ENCODE results near the gene PEAK1. TPM values are rescaled to one million over a fixed set of nuclear protein-coding genes. Genes with fewer than 3 reads are reported as not detected.

Gene PEAK1
- total and polyA plus RNA-seq, 9 of the 15 experiments (the other 6 are each of a cell fraction or from before 2014, with no cell fraction given) = 0.99 to 22.4 (median 10.8) TPM

GRCh38 chr15:77464129-77464865 lies 44.4 kb upstream of the PEAK1 start:
- Histone ChIP-seq H3K4me2 (ENCODE audit: insufficient read depth, low read length) (no peak overlapping the region), H3K27ac (ENCODE audit: extremely low read depth, low read depth, low read length) (no peak overlapping the region), H3K9me1 (ENCODE audit: control insufficient read depth, insufficient read depth, low read length) (no peaks in the 10 kb centered on the region), H3K4me1 (replicated peaks in 1 of 2; ENCODE audit: control insufficient read depth in 2 of 2, insufficient read depth in 2 of 2, low read length in 2 of 2) (peaks cover 0 to 7% of the 10 kb centered on the region in 2 experiments; a peak in 2 of 5 replicates), H3K9me3 (replicated peaks; ENCODE audit: control insufficient read depth, insufficient read depth, low read depth, low read length) (no peaks in the 10 kb centered on the region), H2AFZ (ENCODE audit: low read depth, low read length) (no peak overlapping the region), H3K27me3 (ENCODE audit: control insufficient read depth in 2 of 2, insufficient read depth in 2 of 2, low read length in 2 of 2) (no peaks in the 10 kb centered on the region), H3K79me2 (ENCODE audit: control insufficient read depth, insufficient read depth, low read length) (no peaks in the 10 kb centered on the region), H3K36me3 (ENCODE audit: control insufficient read depth, insufficient read depth, low read length) (peaks cover 67% of the 10 kb centered on the region), H3K4me3 (no peak overlapping the region), H4K20me1 (replicated peaks; ENCODE audit: control insufficient read depth, insufficient read depth, low read length) (no peaks in the 10 kb centered on the region), H3K9ac (ENCODE audit: insufficient read depth in 1 of 2, low read depth in 2 of 2, low read length in 2 of 2) (no peak overlapping the region)
- 91% methylated on average over 3 of the region's 3 CpGs for WGBS (ENCODE audit: insufficient coverage, low coverage, missing lambda C conversion rate)
- DNase-seq (ENCODE audit: extremely low read depth in 1 of 4, low spot score in 3 of 4) (no peak), FAIRE-seq (no peak), ATAC-seq (no peak)
- in situ Hi-C loops (cut with MboI) = no loop called here
- intact Hi-C loops (cut with micrococcal nuclease) = no loop called here
- ChIA-PET POLR2A (no interaction called here), CTCF (ENCODE audit: low intra/inter-chr PET ratio) (no interaction called here)
- no TSS peak for BruUV-seq (replicated peaks)
- TF ChIP-seq NFATC3 (IDR thresholded peaks at IDR 0.05) (no peak), CBX3 (IDR thresholded peaks at IDR 0.05; ENCODE audit: borderline replicate concordance in 1 of 2, low read length in 2 of 2) (no peak), RUNX1 (IDR thresholded peaks at IDR 0.05; ENCODE audit: low read depth) (no peak), RBM39 (optimal IDR thresholded peaks at IDR 0.05; ENCODE audit: low read depth, low read length) (no peak), CREBBP (IDR thresholded peaks at IDR 0.05; ENCODE audit: low read depth, low read length) (no peak), ZNF384 (IDR thresholded peaks at IDR 0.05; ENCODE audit: low read depth, low read length) (no peak), RBM14 (IDR thresholded peaks at IDR 0.05; ENCODE audit: borderline replicate concordance, insufficient read depth, low read depth, low read length) (no peak), RFX5 (IDR thresholded peaks at IDR 0.05; ENCODE audit: low read depth, low read length) (no peak), OTX1 (CRISPR knock-in tag; IDR thresholded peaks at IDR 0.05) (no peak), STAT6 (CRISPR knock-in tag; IDR thresholded peaks at IDR 0.05) (no peak), USF1 (CRISPR knock-in tag; IDR thresholded peaks at IDR 0.05) (no peak), ESRRA (IDR thresholded peaks at IDR 0.05; ENCODE audit: borderline replicate concordance, low read depth) (no peak), NR0B1 (IDR thresholded peaks at IDR 0.05; ENCODE audit: partially characterized antibody) (no peak)

Data from K562 (cell line).